Measurements from ENCODE around the gene FBXO21. TPM values are rescaled to one million over a fixed set of nuclear protein-coding genes. Genes with fewer than 3 reads are reported as not detected.

The FBXO21 gene
- total RNA-seq, 1 experiment from 2014 or later, result 60.6 TPM

DNA sequence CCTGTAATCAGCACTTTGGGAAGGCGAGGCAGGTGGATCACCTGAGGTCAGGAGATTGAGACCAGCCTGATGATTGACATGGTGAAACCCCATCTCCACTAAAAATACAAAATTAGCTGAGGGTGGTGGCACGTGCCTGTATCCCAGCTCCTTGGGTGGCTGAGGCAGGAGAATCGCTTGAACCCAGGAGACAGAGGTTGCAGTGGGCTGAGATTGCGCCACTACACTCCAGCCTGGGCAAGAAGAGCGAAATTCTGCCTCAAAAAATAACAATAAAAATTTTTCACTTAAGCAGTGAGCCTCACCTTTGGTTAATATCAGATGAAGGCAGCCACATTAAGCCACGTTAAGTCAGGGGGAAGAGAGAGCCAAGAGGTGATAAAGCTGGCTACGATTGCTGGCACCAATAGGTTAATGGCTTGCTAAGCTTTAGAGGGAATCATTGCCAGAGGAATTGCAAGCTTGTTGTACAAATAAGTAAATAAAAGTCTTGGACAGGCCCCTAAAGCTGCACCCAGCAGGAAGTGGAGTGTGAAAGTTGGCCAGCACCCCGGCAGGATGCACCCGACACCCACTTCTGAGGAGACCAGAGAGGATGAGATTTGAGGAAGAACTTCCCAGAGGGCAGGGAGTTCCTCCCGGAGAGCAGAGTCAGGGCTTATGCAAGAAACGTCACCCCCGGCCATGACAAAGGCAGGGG lies 49.7 kb downstream of the FBXO21 start:
- no peak for DNase-seq (ENCODE audit: low read depth)

DNA sequence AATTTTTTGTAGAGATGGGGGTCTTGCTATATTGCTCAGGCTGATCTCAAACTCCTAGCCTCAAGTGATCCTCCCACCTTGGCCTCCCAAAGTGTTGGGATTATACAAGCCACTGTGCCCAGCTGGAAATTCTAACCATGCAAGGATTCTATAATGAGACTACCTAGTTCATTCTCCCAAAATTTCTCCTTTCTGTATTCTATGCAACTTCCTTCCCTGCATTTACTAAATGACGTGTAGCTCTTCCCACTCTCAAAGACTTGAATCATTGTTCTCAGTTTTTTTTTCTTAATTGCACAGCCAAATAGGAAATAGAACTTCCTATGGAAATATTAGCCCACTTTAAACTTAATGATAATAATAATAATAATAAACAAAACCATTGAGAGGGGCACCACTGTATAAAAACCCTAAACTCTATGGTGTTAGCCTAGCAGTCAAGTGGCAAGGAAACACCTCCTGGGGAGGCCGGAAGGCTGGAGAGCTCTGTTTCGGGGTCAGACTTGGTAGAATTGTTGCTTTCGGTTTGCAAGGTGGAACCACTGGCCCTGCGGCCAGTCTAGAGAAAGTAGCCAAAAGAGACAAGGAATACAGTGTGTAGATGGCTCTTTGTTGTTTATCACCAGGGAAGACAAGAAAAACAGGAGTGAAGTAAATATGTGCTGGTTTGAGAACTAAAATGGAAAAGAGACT lies 51.1 kb downstream of the FBXO21 start:
- no peak for DNase-seq (ENCODE audit: low read depth)

DNA sequence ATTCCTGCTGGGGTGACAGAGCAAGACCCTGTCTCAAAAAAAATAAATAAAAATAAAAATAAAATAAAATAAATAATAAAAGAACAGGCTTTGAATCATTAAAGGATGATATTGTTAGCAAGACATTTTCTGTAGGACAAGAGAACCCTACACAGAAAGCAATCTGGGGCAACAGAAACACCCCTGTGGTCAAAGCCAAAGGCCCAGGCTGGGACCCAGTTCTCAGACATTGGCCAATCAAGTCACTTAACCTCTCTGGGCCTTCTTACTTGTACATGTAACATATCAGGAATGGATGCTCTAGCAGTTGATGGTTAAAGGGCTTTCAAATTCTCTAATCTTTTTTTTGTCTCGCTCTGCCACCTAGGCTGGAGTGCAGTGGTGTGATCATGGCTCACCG lies 55.5 kb downstream of the FBXO21 start:
- DNase-seq (ENCODE audit: low read depth), result no peak

DNA sequence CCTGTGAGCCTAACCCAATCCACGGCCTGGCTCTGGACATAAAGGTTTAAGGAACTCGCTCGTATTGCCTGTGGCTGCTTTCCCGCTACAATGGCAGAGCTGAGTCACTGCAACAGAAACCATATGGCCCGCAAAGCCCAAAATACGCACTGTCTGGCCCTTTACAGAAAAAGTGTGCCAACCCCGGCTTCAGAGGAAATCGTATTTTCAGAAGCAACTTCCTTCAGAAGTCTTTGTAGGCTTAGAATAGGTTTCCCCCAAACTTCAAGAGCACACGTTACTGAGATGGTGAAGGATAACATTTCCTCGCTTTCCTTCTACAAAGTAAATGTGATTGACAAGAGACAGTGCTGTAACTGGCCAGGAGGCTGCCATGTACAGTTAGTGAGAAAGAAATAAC lies 56.2 kb downstream of the FBXO21 start:
- no peak for DNase-seq (ENCODE audit: low read depth)

DNA sequence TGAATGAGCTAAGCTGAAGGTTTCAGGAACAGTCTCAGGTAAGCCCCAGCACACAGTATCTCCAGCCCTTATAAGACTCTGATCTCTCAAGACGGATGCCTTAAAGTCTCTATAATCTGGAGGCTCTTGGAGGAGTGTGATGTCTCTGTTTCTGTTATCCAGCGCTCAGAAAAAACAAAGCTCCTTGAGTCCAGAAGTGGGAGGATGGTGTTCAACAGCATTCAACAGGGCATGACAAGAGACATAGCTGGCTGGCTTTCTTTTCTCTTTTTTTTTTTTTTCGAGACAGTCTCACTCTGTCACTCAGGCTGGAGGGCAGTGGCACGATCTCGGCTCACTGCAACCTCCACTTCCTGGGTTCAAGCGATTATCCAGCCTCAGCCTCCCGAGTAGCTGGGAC lies 59.5 kb downstream of the FBXO21 start:
- DNase-seq (ENCODE audit: low read depth), result no peak

DNA sequence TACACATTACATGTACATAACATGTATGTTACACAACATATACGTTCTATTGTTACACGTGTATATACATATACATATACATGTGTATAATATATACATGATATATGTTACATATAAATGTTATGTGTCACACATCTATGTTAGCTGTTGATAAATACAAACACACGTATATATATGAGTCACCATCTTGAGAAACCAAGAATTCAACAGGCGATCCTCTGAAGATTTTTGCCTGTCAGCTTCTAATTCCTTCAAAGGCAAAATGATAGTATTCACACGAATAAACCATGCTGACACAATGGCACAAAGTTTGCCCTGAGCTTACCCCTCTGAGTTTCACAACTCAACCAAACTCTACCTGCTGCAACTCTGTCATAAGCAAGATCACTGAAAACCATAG lies 60.9 kb downstream of the FBXO21 start:
- DNase-seq (ENCODE audit: low read depth), result no peak

DNA sequence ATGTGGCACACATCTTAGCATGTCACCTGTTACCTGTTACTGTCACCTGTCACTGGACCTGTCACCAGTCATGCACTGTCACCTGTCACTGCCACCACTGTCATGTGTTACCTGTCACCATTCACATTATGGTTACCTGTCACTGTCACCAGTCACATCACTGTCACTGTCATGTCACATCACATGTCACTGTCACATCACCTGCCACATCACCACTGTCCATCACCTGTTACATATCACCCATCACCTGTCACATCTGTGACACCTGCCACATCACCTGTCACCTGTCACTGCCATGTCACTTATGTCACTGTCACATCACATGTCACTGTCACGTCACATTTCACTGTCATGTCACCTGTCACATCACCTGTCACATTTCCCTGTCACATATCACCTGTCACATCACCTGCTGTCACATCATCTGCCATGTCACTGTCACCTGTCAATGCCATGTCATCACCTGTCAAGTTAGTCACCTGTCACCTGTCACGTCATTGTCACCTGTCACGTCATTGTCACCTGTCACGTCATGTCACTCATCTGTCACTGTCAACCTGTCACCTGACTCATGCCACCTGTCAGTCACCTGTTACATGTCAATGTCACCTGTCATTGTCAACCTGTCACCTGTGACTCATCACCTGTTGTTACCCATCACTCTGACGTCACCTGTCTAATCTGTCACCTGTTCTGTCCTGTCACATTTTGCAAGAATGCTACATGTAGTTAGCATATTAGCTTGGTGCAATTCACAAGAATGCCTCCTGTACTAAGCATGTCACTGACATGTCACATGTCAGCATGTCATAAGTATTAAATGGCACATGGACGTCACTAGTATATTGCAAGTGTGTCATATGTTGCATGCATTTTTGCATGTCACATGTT lies 62.1 kb downstream of the FBXO21 start:
- no peak for DNase-seq (ENCODE audit: low read depth)

DNA sequence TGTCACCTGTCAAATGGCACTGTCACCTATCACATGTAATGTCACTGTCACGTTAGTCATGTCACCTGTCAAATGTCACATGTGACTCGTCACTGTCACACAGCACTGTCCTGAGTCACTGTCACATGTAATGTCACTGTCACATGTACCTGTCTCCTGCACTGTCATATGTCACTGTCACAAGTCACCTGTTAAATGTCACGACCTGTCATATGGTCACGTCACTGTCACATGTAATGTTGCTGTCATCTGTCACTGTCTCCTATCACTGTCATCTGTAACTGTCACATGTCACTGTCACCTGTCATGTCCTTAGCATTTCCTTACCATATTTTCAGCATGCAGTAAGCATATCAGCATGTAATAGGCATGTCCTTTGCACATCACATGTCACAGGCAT lies 63.9 kb downstream of the FBXO21 start:
- DNase-seq (ENCODE audit: low read depth), result no peak

DNA sequence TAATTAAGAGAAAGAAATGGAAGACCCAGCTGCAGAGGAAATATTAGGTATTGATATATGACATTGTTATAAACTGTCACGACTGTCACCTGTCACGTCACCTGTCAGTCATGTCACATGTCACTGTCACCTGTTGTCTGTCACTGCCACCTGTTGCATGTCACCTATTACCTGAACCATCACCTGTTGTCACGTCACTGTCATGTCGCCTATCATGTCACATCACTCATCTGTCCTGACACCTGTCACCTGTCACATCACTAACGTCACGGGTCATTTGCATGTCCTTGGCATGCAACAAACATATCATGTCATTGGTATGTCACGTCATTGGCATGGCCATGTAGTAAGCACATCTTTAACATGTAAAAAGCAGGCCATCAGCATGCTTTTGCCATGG lies 64.5 kb downstream of the FBXO21 start:
- no peak for DNase-seq (ENCODE audit: low read depth)

DNA sequence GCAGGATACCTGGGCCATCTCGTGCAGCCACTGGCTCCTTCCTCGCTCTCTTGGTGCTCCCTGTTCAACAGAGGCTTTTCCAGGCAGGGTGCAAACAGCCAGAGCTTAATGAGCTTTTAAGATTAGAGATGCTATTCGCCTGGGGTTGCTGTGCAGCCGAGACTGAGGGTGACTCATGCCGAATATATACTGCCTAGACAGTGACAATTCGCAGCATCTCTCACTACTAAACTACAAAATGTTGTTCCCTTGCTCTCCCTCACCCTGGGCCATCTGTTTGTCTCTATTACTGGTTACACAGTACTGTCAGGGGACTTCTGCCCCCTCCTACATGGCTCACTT lies 65.0 kb downstream of the FBXO21 start:
- DNase-seq (ENCODE audit: low read depth), result no peak

DNA sequence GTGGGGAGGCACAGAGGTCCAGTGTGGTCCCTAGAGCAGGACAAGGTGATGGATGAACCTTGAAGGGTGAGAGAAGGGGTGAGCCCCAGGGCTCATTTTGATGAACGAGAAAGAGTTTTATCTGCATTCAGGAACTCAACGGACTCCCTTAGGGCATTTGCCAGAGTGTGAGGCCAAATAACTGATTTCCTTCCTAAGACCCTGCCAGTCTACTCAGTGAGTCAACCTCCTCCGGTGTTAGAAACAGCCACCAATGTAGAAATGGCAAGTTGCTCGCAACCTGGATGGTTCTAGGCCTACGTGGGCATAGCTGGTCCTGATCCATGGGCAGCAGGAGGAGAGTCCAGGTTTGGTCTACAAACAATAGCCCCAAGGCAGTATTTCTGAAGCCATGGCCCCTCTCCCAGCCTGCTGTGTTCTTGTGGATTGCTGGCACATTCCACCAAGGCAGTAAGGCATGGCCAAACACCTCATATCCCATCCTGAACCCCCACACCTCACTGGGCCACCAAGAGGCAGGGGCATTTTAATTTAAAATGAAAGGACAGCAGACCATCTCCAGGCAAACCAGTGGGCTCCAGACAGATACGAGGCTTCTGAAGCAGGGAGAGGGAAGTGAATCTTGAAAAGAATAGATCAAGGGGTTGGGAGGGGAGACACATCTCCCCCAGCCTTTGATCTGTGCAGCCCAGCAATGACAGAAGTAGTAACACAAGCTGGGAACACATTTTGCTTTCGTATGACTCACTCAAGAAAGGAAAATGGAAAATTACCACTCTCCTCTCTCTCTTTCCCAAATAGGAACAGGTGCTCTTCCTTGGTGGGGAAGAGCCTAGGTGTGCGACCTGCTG lies 65.6 kb downstream of the FBXO21 start:
- DNase-seq (ENCODE audit: low read depth), result no peak

DNA sequence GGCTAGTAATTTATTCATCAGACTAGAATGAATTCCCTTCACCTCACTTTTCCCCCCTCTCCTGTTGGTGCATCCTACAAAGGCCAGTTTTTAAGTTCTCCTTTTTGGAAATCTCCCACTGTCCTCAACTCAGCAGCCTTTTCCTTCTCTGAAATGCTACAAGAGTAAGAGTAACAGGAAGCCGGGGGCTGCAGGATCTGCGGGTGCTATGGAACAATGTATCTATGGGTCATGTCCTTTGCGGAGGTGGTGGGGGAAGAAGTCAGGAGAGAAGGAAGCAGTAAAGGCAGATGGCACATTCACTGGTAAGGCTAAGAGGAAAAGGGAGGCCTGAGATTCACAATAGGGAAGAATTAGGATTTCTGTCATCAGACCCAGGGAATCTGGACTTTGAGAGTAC lies 68.8 kb downstream of the FBXO21 start:
- no peak for DNase-seq (ENCODE audit: low read depth)

DNA sequence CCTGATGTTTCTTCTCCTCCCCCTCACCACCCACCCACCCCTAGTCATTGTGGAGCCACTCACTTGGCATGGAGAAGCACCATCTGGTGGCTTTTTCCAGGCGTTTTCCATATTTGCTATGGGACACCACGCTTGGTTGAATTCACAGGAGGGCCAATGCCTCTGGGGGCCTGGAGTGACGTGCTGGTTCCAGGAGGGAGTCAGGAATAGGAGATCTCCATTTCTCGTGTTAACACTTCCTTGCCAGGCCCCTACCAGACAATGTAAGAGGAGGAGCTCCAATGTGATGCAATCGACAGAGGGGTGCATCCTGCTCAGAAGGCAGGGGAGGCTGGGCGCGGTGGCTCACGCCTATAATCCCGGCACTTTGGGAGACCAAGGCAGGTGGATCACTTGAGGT lies 69.5 kb downstream of the FBXO21 start:
- DNase-seq (ENCODE audit: low read depth), result no peak

DNA sequence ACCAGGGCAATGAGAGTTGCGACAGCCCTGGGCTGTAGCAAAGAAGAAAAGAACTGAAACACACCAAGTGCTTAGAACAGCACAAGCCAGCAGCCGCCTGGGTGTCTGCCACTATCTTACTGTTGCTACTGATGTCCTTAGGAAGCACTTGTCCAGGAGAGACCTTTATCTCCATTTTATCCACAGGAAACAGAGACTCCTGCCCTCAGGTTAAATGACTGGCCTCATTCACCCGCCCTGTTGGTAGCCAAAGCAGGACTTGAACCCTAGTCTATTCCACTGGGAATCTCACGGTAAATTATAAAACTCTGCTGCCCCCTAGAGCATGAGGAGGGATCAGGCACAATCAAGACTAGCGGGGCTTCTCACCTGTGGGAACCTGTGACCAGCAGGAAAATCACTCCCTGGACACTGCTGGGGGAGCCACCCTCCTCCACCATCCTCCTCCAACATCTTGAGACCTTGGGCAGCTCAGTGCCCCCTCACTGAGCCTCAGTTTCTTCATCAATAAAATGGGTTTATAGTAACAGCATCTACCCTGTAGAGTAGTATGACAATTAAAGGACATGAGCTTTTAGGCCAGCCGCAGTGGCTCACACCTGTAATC lies 70.6 kb downstream of the FBXO21 start:
- DNase-seq (ENCODE audit: low read depth), result no peak

DNA sequence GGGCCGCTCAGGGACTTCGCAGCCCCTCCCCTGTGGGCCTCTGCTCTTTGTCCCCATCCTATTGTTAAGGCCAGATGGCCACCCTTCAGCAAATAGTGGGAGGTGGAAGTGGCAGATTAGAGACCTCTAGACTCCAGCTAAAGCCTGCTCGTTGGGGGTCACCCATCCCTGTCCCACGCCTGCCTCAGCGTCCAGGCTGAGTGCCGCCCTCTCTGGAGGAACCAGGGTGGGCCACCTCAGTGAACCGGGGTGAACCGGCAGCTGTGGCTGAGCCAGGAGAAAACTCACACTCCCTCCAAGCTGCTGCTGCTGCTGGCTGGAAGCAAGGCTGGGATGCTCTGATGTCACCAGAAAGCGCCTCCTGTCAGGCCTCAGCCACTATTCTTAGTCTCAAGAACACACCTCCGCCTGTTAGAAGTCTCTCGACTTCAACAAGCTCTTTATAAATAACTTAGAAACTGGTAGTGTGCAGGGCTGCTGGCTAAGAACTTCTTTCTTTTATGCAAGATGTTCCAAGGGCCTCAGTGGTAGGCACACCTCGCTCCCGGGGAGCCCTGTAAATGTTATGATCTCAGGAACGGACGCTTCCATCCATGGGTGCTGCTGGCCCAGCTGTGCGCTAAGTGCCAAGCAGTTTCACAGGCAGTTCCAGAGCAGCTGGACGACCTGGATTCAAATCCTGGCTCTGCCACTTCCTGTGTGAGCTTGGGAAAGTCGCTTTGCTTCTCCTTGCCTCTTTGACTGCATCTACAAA lies 71.3 kb downstream of the FBXO21 start:
- no peak for DNase-seq (ENCODE audit: low read depth)

DNA sequence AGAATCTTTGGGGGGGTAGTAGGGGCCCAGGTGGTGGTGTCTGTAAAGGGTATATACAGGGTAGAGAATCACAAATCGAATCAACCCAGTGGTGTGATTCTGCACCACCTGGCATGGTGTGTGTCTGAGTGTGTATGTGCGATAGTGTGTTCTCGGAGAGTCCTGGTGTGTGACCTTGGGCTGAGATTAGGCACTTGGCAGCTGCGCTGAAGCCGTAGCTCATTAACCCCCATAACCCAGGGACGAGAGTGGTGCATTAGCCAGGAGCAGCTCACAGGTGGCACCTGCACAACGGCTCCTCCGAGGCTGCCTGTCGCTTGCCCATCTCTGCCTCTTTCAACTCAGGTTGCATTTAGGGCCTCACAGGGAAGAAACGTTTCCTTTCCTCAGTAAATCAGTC lies 75.5 kb downstream of the FBXO21 start:
- DNase-seq (ENCODE audit: low read depth), result no peak

DNA sequence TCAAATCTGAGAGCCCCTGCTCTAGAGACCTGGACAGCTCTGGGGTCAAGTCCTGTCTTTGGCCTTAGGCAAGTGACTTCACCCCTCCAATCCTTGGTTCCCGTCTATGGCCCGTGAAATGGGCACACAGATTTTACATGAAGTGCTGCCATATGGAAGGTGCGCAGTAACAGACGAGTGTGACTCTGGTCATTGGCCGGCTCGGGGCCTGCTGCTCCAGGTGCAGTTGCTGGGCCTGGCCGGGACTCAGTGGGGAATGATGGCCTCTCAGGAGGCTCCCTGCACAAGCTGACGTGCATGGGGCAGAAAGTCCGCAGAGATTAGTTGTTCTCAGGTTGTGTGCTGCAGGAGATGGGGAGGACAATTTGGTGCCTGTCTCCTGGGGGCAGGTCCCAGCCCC lies 77.0 kb downstream of the FBXO21 start:
- DNase-seq (ENCODE audit: low read depth), result no peak

DNA sequence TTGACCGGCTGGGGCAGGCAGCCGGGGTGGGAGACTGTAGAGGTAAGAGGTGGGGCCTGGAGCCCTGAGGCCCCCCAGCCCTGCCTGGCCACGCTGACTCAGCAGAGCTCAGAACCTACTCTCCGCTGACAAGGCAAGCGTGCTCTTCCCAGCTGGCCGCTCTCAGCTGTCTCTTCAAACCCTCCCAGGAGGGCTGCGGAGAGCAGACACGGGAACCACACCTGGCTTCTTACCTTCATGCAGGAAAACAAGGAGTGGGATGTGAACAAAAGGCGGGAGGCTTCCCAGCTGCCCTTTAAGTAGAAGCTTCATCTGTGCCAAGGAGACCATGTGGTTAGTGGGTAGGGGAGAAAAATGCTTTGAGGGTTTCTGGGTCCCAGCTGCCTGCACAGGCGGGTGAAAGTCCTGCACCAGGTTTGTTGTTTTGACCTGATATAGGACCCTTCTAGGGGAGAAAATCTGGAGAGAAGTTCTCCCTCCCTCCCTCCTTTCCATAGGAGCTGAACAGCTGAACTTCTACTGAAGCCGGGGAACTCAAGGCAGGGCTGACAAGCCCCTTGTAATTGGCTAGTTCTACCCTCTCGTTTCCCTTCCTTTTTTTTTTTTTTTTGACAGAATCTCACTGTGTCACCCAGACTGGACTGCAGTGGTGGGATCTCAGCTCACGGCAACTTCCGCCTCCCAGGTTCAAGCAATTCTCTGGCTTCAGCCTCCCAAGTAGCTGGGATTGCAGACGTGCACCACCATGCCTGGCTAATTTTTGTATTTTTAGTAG lies 78.3 kb downstream of the FBXO21 start:
- no peak for DNase-seq (ENCODE audit: low read depth)

DNA sequence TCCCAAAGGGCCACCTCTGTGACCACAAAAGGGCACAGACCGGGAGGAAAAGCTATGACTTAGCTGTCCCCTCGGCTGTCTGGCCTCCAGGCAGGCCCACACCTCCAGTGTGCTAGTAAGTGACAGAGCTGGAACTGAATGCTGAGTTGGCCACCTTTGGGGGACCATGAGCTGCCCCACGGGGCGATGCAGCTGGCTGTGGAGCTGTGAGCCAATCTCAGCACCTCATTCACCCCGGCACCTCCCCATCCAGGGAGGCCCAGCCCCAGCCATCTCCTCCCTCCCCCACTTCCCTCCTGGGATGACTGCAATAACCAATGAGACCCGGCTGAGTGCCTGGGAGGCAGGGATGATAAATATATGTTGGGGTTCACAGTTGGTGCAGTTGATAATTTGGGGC lies 78.9 kb downstream of the FBXO21 start:
- DNase-seq (ENCODE audit: low read depth), result no peak

Data from HT1080 (cell line).